Cardiac muscle cell (in vitro differentiated cells and primary cell): ENCODE measurements around the gene C11orf68. TPM values are rescaled to one million over a fixed set of nuclear protein-coding genes. Genes with fewer than 3 reads are reported as not detected.

Source experiments
- DNase-seq, 2 donors: peaks; one replicate each; pipeline versions ENCODE4 v3.0.0 to v3.0.0-alpha.2; 2010 to 2017; ENCODE audit warnings: low read depth in 1 of 2, low spot score in 1 of 2
- H3K27ac ChIP-seq: fragments of 200-600 bp; sonication (generic); 2 replicates; pipeline ENCODE4 v1.5.1; 2016
- H3K27me3 ChIP-seq: fragments of 200-600 bp; sonication (generic); 2 replicates; pipeline ENCODE4 v1.6.0; 2016; ENCODE audit warnings: control low read depth
- H3K36me3 ChIP-seq: fragments of 200-600 bp; sonication (generic); 2 replicates; pipeline ENCODE4 v1.5.1; 2016; ENCODE audit warnings: control low read depth
- H3K4me1 ChIP-seq: fragments of 200-600 bp; sonication (generic); 2 replicates; pipeline ENCODE4 v1.8.1; 2017; ENCODE audit warnings: low read depth, mild to moderate bottlenecking, mixed run types
- H3K4me3 ChIP-seq: fragments of 200-600 bp; sonication (generic); 2 replicates; pipeline ENCODE4 v1.5.1; 2016; ENCODE audit warnings: mild to moderate bottlenecking
- H3K9me3 ChIP-seq: fragments of 200-600 bp; sonication (generic); 2 replicates; pipeline ENCODE4 v1.5.1; 2017; ENCODE audit warnings: low read depth, mild to moderate bottlenecking, control low read depth
- CTCF ChIP-seq: IDR thresholded peaks from 2 replicates; pipeline ENCODE4 v1.5.1; 2012; ENCODE audit warnings: low read depth, mild to moderate bottlenecking, low read length
- polyA plus RNA-seq: library from polyadenylated mRNA; unstranded; fragments of >200 nt; fragmentation: Nextera tagmentation; extraction: Ambion mirVana; gene quantifications from 2 replicates; pipeline ENCODE4 v1.2.1, GENCODE V29; 2016
- total RNA-seq: library from RNA; depleted of rRNA; stranded (reverse); fragments of >200 nt; gene quantifications from 2 replicates; pipeline ENCODE4 v1.2.3, GENCODE V29; 2016

The C11orf68 gene
- total and polyA plus RNA-seq, 2 experiments from 2014 or later = 34.7 to 86.5 TPM

GRCh38 chr11:65911682-65912568 is 6.9 kb downstream of the C11orf68 start:
- Histone ChIP-seq H3K4me3 (no peak overlapping the region), H3K4me1 (no peaks in the 10 kb centered on the region), H3K36me3 (no peaks in the 10 kb centered on the region), H3K27me3 (peaks cover 20% of the 10 kb centered on the region), H3K27ac (no peak overlapping the region), H3K9me3 (no peaks in the 10 kb centered on the region)
- peak; percentile 34 for TF ChIP-seq CTCF
- DNase-seq = peak; percentile 51 to 82

GRCh38 chr11:65907878-65908277 is 11.0 kb downstream of the C11orf68 start:
- no peak for TF ChIP-seq CTCF
- Histone ChIP-seq H3K4me3 (no peak overlapping the region), H3K27ac (no peak overlapping the region), H3K9me3 (no peaks in the 10 kb centered on the region), H3K4me1 (no peaks in the 10 kb centered on the region), H3K27me3 (peaks cover 49% of the 10 kb centered on the region), H3K36me3 (no peaks in the 10 kb centered on the region)
- no peak for DNase-seq

- Histone ChIP-seq H3K9me3 (no peaks in the 10 kb centered on the region), H3K4me3 (no peak overlapping the region), H3K4me1 (no peaks in the 10 kb centered on the region), H3K27ac (no peak overlapping the region), H3K27me3 (peaks cover 60% of the 10 kb centered on the region), H3K36me3 (no peaks in the 10 kb centered on the region)
- no peak for TF ChIP-seq CTCF
- no peak for DNase-seq
Observed at GRCh38 chr11:65906602-65907001, 12.3 kb downstream of the C11orf68 start.

- H3K27me3 ChIP-seq = peaks cover 84% of the 10 kb centered on the region
- H3K9me3 ChIP-seq = no peaks in the 10 kb centered on the region
- H3K27ac ChIP-seq = no peak overlapping the region
- no peak for DNase-seq
- H3K36me3 ChIP-seq = no peaks in the 10 kb centered on the region
- no peak for TF ChIP-seq CTCF
- no peaks in the 10 kb centered on the region for H3K4me1 ChIP-seq
- no peak overlapping the region for H3K4me3 ChIP-seq
Observed at GRCh38 chr11:65903715-65904114, 15.1 kb downstream of the C11orf68 start.

GRCh38 chr11:65903068-65903481 is 15.8 kb downstream of the C11orf68 start:
- Histone ChIP-seq H3K27ac (no peak overlapping the region), H3K27me3 (peaks cover 84% of the 10 kb centered on the region)
- DNase-seq = peak in 1 of 2 donors; percentile 69

More at GRCh38 chr11:65903068-65903481, 15.8 kb downstream of the C11orf68 start:
- H3K4me1 ChIP-seq = no peaks in the 10 kb centered on the region
- H3K36me3 ChIP-seq = no peaks in the 10 kb centered on the region
- no peak for TF ChIP-seq CTCF
- H3K9me3 ChIP-seq = no peaks in the 10 kb centered on the region
- H3K4me3 ChIP-seq = no peak overlapping the region
